Stimulated activated CD8-positive, alpha-beta memory T cell treated with anti-CD3 and anti-CD28 coated beads, Interleukin-15, amount 100 ng/mL, for 48 hours (primary cell): ENCODE data around the gene SLITRK5.

Experiments
- DNase-seq, 2 donors: peaks; one replicate each; pipeline ENCODE4 v3.0.0-alpha.2; 2020; ENCODE audit warnings: low read depth in 2 of 2

SLITRK5 gene

GRCh38 chr13:87712012-87712411 lies 40.8 kb downstream of the SLITRK5 start:
- DNase-seq: no peak
